ENCODE measurements around the gene PHACTR4.
"Not testable (repeated sequence)": the region's sequence is repeated elsewhere in the genome, so short reads cannot be mapped to it uniquely, and the experiment has no call there.

DNA sequence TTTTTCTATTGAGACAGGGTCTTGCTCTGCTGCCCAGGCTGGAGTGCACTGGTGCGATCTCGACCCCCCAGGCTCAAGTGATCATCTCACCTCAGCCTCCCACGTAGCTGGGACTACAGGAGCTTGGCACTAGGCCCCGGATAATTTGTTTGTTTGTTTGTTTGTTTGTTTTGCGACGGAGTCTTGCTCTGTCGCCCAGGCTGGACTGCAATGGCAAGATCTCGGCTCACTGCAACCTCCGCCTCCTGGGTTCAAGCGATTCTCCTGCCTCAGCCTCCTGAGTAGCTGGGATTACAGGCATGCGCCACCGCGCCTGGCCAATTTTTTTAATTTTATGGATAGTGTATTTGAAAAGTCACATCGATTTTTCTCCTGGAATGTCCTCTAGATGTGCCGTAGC, 932 bp upstream of the PHACTR4 start:
- TF ChIP-seq, protein P1, sequence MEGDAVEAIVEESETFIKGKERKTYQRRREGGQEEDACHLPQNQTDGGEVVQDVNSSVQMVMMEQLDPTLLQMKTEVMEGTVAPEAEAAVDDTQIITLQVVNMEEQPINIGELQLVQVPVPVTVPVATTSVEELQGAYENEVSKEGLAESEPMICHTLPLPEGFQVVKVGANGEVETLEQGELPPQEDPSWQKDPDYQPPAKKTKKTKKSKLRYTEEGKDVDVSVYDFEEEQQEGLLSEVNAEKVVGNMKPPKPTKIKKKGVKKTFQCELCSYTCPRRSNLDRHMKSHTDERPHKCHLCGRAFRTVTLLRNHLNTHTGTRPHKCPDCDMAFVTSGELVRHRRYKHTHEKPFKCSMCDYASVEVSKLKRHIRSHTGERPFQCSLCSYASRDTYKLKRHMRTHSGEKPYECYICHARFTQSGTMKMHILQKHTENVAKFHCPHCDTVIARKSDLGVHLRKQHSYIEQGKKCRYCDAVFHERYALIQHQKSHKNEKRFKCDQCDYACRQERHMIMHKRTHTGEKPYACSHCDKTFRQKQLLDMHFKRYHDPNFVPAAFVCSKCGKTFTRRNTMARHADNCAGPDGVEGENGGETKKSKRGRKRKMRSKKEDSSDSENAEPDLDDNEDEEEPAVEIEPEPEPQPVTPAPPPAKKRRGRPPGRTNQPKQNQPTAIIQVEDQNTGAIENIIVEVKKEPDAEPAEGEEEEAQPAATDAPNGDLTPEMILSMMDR (IDR thresholded peaks at IDR 0.05; ENCODE audit: low read depth, low read length, poor library complexity, severe bottlenecking) = not testable (repeated sequence)
- TF ChIP-seq EZH2phosphoT487 (IDR thresholded peaks at IDR 0.05; ENCODE audit: borderline replicate concordance, low read length) = not testable (repeated sequence)

Measured in DOHH2 (cell line).